IMR-90 (cell line): ENCODE measurements around the gene SIPA1.

Experiments
- MAFK ChIP-seq: IDR thresholded peaks from 2 replicates; pipeline ENCODE4 v1.6.1; 2012; ENCODE audit warnings: low read depth, low read length, improper control_type of control experiment
- NFE2L2 ChIP-seq: fragments of 150-350 bp; IDR thresholded peaks from 2 replicates; pipeline ENCODE4 v1.6.1; 2016; ENCODE audit warnings: low read depth, mild to moderate bottlenecking, low read length
- POLR2A ChIP-seq: IDR thresholded peaks from 2 replicates; pipeline ENCODE4 v1.6.1; 2012; ENCODE audit warnings: mild to moderate bottlenecking, low read depth, low read length
- RAD21 ChIP-seq: IDR thresholded peaks from 2 replicates; pipeline ENCODE4 v1.6.1; 2012; ENCODE audit warnings: low read length, improper control_type of control experiment
- RFX5 ChIP-seq: IDR thresholded peaks from 2 replicates; pipeline ENCODE4 v1.8.0; 2012; ENCODE audit warnings: low read depth, mild to moderate bottlenecking, low read length, moderate library complexity
- SMC3 ChIP-seq: fragments of 150-350 bp; IDR thresholded peaks from 2 replicates; pipeline ENCODE4 v1.6.1; 2016; ENCODE audit warnings: low read depth, mild to moderate bottlenecking, antibody characterized with exemption, low read length, moderate library complexity
- TF ChIP-seq, protein P1 (sequence below): conservative IDR thresholded peaks from 2 replicates; pipeline ENCODE4 v1.5.1; 2012; ENCODE audit warnings: mild to moderate bottlenecking, low read depth, low read length, improper control_type of control experiment
- TF ChIP-seq, protein P2 (sequence below): fragments of 150-350 bp; IDR thresholded peaks from 2 replicates; pipeline ENCODE4 v1.6.1; 2017; ENCODE audit warnings: mild to moderate bottlenecking, antibody characterized with exemption, low read length, low read depth

GRCh38 chr11:65648997-65649493 is 11.1 kb downstream of the SIPA1 start:
- TF ChIP-seq POLR2A: no peak
- TF ChIP-seq, protein P1, sequence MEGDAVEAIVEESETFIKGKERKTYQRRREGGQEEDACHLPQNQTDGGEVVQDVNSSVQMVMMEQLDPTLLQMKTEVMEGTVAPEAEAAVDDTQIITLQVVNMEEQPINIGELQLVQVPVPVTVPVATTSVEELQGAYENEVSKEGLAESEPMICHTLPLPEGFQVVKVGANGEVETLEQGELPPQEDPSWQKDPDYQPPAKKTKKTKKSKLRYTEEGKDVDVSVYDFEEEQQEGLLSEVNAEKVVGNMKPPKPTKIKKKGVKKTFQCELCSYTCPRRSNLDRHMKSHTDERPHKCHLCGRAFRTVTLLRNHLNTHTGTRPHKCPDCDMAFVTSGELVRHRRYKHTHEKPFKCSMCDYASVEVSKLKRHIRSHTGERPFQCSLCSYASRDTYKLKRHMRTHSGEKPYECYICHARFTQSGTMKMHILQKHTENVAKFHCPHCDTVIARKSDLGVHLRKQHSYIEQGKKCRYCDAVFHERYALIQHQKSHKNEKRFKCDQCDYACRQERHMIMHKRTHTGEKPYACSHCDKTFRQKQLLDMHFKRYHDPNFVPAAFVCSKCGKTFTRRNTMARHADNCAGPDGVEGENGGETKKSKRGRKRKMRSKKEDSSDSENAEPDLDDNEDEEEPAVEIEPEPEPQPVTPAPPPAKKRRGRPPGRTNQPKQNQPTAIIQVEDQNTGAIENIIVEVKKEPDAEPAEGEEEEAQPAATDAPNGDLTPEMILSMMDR: no peak
- no peak for TF ChIP-seq MAFK
- no peak for TF ChIP-seq SMC3
- no peak for TF ChIP-seq RFX5
- TF ChIP-seq RAD21: no peak
- no peak for TF ChIP-seq NFE2L2
- TF ChIP-seq, protein P2, sequence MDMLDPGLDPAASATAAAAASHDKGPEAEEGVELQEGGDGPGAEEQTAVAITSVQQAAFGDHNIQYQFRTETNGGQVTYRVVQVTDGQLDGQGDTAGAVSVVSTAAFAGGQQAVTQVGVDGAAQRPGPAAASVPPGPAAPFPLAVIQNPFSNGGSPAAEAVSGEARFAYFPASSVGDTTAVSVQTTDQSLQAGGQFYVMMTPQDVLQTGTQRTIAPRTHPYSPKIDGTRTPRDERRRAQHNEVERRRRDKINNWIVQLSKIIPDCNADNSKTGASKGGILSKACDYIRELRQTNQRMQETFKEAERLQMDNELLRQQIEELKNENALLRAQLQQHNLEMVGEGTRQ: no peak
